ENCODE results near the gene QSOX1.

DNA sequence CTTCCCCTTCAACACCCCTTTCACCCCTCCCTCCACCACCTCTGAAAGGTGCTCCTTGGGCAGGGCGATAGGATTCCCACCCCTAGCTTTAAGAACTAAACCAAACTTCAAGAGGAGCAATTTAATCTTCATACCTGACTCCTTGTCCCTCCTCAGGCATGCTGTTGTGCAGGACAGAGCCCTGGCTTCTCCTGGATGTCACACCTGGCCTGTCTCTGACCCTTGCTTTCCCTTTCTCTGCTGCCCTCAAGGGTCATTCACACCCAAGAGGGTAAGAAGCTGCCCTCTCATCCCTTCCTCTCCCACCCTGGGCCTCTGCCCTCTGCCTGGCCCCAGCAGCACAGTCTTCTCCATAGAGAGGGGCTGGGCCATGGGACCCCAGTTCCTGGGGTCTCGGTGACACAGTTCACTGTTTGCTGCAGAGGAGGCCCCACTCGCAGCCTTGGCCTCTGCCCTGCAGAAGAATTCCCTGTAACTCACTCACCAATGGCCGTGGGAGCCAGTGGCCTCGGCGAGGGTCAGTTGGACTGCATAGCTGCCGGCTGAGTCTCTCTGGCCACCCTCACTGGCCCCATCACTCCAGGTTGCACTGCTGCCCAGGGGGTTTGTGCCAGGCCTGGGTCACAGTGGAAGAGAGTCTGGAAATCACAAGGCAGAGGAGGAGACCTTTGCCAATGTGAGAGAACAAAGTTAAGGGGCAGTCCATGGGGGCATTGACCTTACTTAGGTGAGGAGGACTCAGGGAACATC lies 47.0 kb downstream of the QSOX1 start:
- TF ChIP-seq POLR2A (IDR thresholded peaks at IDR 0.05) = no peak
- TF ChIP-seq, protein P1, sequence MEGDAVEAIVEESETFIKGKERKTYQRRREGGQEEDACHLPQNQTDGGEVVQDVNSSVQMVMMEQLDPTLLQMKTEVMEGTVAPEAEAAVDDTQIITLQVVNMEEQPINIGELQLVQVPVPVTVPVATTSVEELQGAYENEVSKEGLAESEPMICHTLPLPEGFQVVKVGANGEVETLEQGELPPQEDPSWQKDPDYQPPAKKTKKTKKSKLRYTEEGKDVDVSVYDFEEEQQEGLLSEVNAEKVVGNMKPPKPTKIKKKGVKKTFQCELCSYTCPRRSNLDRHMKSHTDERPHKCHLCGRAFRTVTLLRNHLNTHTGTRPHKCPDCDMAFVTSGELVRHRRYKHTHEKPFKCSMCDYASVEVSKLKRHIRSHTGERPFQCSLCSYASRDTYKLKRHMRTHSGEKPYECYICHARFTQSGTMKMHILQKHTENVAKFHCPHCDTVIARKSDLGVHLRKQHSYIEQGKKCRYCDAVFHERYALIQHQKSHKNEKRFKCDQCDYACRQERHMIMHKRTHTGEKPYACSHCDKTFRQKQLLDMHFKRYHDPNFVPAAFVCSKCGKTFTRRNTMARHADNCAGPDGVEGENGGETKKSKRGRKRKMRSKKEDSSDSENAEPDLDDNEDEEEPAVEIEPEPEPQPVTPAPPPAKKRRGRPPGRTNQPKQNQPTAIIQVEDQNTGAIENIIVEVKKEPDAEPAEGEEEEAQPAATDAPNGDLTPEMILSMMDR (IDR thresholded peaks at IDR 0.05) = no peak

All from thyroid gland (tissue), 4 donors.